NCI-H1417 (cell line): ENCODE data around the gene IKZF3.
"Not testable (repeated sequence)": the region's sequence is repeated elsewhere in the genome, so short reads cannot be mapped to it uniquely, and the experiment has no call there.

Experiments used
- DNase-seq, 3 experiments: peaks; one replicate each; lab custom pipeline; 2025; lab: John Stamatoyannopoulos, UW

IKZF3 gene

GRCh38 chr17:39863918-39864746 is at the start of gene IKZF3:
Gene IKZF3, minus strand, starts transcription at chr17:39864312. Its CDS starts 186 bp downstream, at chr17:39864126.
- peak; percentile 30 to 93 (median 85) for DNase-seq

- no peak for DNase-seq
These were observed 44.8 kb upstream of the IKZF3 start for GRCh38 chr17:39908789-39909352.

- DNase-seq: no peak
These were observed 40.8 kb upstream of the IKZF3 start for GRCh38 chr17:39904990-39905288.

GRCh38 chr17:39903158-39903884 is 39.2 kb upstream of the IKZF3 start:
- no peak for DNase-seq

GRCh38 chr17:39902027-39902426 is 37.9 kb upstream of the IKZF3 start:
- not testable (repeated sequence) for DNase-seq

GRCh38 chr17:39899215-39899614 is 35.1 kb upstream of the IKZF3 start:
- no peak for DNase-seq

GRCh38 chr17:39898088-39898487 is 34.0 kb upstream of the IKZF3 start:
- DNase-seq: no peak

- no peak for DNase-seq
These were observed 30.7 kb upstream of the IKZF3 start for GRCh38 chr17:39894681-39895376.

GRCh38 chr17:39889200-39889599 is 25.1 kb upstream of the IKZF3 start:
- DNase-seq: no peak

GRCh38 chr17:39887078-39887477 is 23.0 kb upstream of the IKZF3 start:
- DNase-seq: no peak

- DNase-seq: not testable (repeated sequence)
These were observed 22.0 kb upstream of the IKZF3 start for GRCh38 chr17:39886102-39886501.

GRCh38 chr17:39872751-39873150 is 8.6 kb upstream of the IKZF3 start:
- peak in 1 of 3 experiments; percentile 11 for DNase-seq

- DNase-seq: no peak
These were observed 7.7 kb upstream of the IKZF3 start for GRCh38 chr17:39871801-39872200.

GRCh38 chr17:39870776-39871175 is 6.7 kb upstream of the IKZF3 start:
- DNase-seq: no peak

GRCh38 chr17:39868554-39868942 is 4.4 kb upstream of the IKZF3 start:
- no peak for DNase-seq

GRCh38 chr17:39867880-39868553 is 3.9 kb upstream of the IKZF3 start, which contains the start of gene ZPBP2:
Gene ZPBP2, plus strand, starts transcription at chr17:39868202. Its CDS starts 153 bp downstream, at chr17:39868355.
- DNase-seq: no peak

- no peak for DNase-seq
These were observed 3.2 kb upstream of the IKZF3 start for GRCh38 chr17:39867084-39867879.

GRCh38 chr17:39866013-39866730 is 2.1 kb upstream of the IKZF3 start:
- DNase-seq: no peak

GRCh38 chr17:39863244-39863917 is 731 bp downstream of the IKZF3 start:
- DNase-seq: no peak

GRCh38 chr17:39861235-39861634 is 2.9 kb downstream of the IKZF3 start:
- DNase-seq: no peak
